MCF 10A (cell line): ENCODE measurements around the gene MAP4K2. TPM values are rescaled to one million over a fixed set of nuclear protein-coding genes. Genes with fewer than 3 reads are reported as not detected.
A peak's percentile ranks its signal among the peaks of the same experiment; 100 is the strongest.

Source experiments
- BruUV-seq: library from RNA; stranded (reverse); fragments of 400-500 nt; replicated peaks from 2 replicates; lab custom pipeline; 2021; lab: Mats Ljungman, UMichigan
- CTCF ChIA-PET: fragments of 300-600 bp; sonication (Branson Sonifier 250); formaldehyde crosslinking; extraction: SDS; loops from one replicate; lab custom pipeline; 2021; ENCODE audit warnings: antibody characterized with exemption, inconsistent platforms; lab: Yijun Ruan, JAX
- POLR2A ChIA-PET: fragments of 300-600, 350-650 bp; sonication (Branson Sonifier 250); formaldehyde crosslinking; extraction: SDS; loops from one replicate; lab custom pipeline; 2020; ENCODE audit warnings: antibody characterized with exemption, inconsistent platforms; lab: Yijun Ruan, JAX
- DNase-seq: peaks from one replicate; pipeline ENCODE4 v3.0.0-alpha.2; 2018; ENCODE audit not compliant: unreplicated experiment
- H3K27ac Mint-ChIP-seq: one replicate; pipeline ENCODE4 v1.8.0; 2022; ENCODE audit warnings: mild to moderate bottlenecking, low read depth, mixed read lengths; ENCODE audit not compliant: unreplicated experiment
- H3K27me3 Mint-ChIP-seq: one replicate; pipeline ENCODE4 v1.8.0; 2022; ENCODE audit warnings: mixed read lengths; ENCODE audit not compliant: insufficient read depth, unreplicated experiment
- H3K36me3 Mint-ChIP-seq: one replicate; pipeline ENCODE4 v1.8.0; 2022; ENCODE audit warnings: mild to moderate bottlenecking, moderate library complexity, mixed read lengths; ENCODE audit not compliant: insufficient read depth, unreplicated experiment
- H3K4me1 Mint-ChIP-seq: one replicate; pipeline ENCODE4 v1.8.0; 2022; ENCODE audit warnings: mixed read lengths; ENCODE audit not compliant: insufficient read depth, unreplicated experiment
- H3K4me3 Mint-ChIP-seq: one replicate; pipeline ENCODE4 v1.8.0; 2022; ENCODE audit warnings: mild to moderate bottlenecking, moderate library complexity, mixed read lengths; ENCODE audit not compliant: unreplicated experiment
- H3K9me3 Mint-ChIP-seq: one replicate; pipeline ENCODE4 v1.8.0; 2022; ENCODE audit warnings: mixed read lengths; ENCODE audit not compliant: unreplicated experiment
- CTCF ChIP-seq: fragments of 200-600 bp; IDR thresholded peaks from one replicate; pipeline ENCODE4 v1.8.0; 2022; ENCODE audit warnings: antibody characterized with exemption, mild to moderate bottlenecking; ENCODE audit not compliant: unreplicated experiment
- intact Hi-C: fragments of 100-400 bp; cut with micrococcal nuclease; formaldehyde crosslinking; loops from 2 replicates; pipeline ENCODE4 v1.14.1; 2022
- total RNA-seq: library from RNA; stranded (reverse); gene quantifications from 2 replicates; pipeline ENCODE4 v1.2.3, GENCODE V29; 2022

The MAP4K2 gene
- total RNA-seq, 1 experiment from 2014 or later: 6.8 TPM

- BruUV-seq: no TSS peak
- POLR2A ChIA-PET: no interaction called here
- no peak overlapping the region for H3K4me3 Mint-ChIP-seq
- H3K9me3 Mint-ChIP-seq: no peaks in the 10 kb centered on the region
- intact Hi-C loops: no loop called here
- CTCF ChIA-PET: interaction anchor here (0.6 to 0.9 kb wide), 2 partner anchors 46 to 63 kb away, joined by 3 read pairs; no protein-coding TSS in a partner anchor
- no peak for DNase-seq
- H3K27me3 Mint-ChIP-seq: no peaks in the 10 kb centered on the region
- no peaks in the 10 kb centered on the region for H3K36me3 Mint-ChIP-seq
- H3K27ac Mint-ChIP-seq: no peak overlapping the region
- H3K4me1 Mint-ChIP-seq: peaks cover 10% of the 10 kb centered on the region
- no peak for TF ChIP-seq CTCF
These were observed 10.8 kb upstream of the MAP4K2 start for GRCh38 chr11:64813826-64814225.

GRCh38 chr11:64810891-64811272, 7.9 kb upstream of the MAP4K2 start:
- Mint-ChIP-seq H3K4me1 (peaks cover 14% of the 10 kb centered on the region), H3K9me3 (no peaks in the 10 kb centered on the region), H3K27ac (peak overlapping the region; percentile 93), H3K4me3 (peak overlapping the region; percentile 99), H3K36me3 (peaks cover 18% of the 10 kb centered on the region), H3K27me3 (no peaks in the 10 kb centered on the region)
- no peak for TF ChIP-seq CTCF
- intact Hi-C loops: loop anchor here (2.0 kb wide), 2 partner anchors 32 kb away; partner anchors contain the start of gene SF1
- CTCF ChIA-PET: interaction anchor here (0.5 to 0.6 kb wide), 2 partner anchors 139 to 143 kb away, joined by 3 to 4 read pairs; no protein-coding TSS in a partner anchor
- no peak for DNase-seq
- BruUV-seq: no TSS peak
- POLR2A ChIA-PET: interaction anchor here (0.6 to 3.6 kb wide), 11 partner anchors 8 to 400 kb away, joined by 3 to 27 read pairs (median 4); partner anchors contain the start of genes SAC3D1 and SF1

- ChIA-PET POLR2A (interaction anchor here (0.6 to 3.6 kb wide), 13 partner anchors 9 to 1479 kb away, joined by 3 to 27 read pairs (median 4); partner anchors contain the start of genes SAC3D1, SF1 and YIF1A), CTCF (interaction anchor here (0.6 to 1.0 kb wide), 4 partner anchors 29 to 465 kb away, joined by 3 to 5 read pairs (median 4); no protein-coding TSS in a partner anchor)
- Mint-ChIP-seq H3K27me3 (no peaks in the 10 kb centered on the region), H3K9me3 (no peaks in the 10 kb centered on the region), H3K4me3 (peak within 1 kb of the TSS; percentile 99), H3K4me1 (peaks cover 10% of the 10 kb centered on the region), H3K36me3 (peaks cover 18% of the 10 kb centered on the region), H3K27ac (peak within 1 kb of the TSS; percentile 93)
- BruUV-seq: no TSS peak
- intact Hi-C loops: loop anchor here (2.0 kb wide), 2 partner anchors 32 kb away; partner anchors contain the start of gene SF1
- no peak for TF ChIP-seq CTCF
- peak; percentile 95 for DNase-seq
These were observed 7.4 kb upstream of the MAP4K2 start, which contains the start of gene MEN1 for GRCh38 chr11:64810271-64810890. TSS of gene MEN1 (minus strand) at chr11:64810551. CDS start at chr11:64810109, 442 bp downstream.

- no TSS peak for BruUV-seq
These were observed 6.8 kb upstream of the MAP4K2 start for GRCh38 chr11:64809781-64810241.

More at GRCh38 chr11:64809781-64810241, 6.8 kb upstream of the MAP4K2 start:
- peak overlapping the region; percentile 93 for H3K27ac Mint-ChIP-seq
- POLR2A ChIA-PET: interaction anchor here (0.6 to 3.6 kb wide), 9 partner anchors 9 to 1479 kb away, joined by 3 to 27 read pairs (median 8); partner anchors contain the start of genes SAC3D1, SF1 and YIF1A
- peak; percentile 50 for DNase-seq
- no peak for TF ChIP-seq CTCF
- intact Hi-C loops: loop anchor here (2.0 kb wide), 2 partner anchors 31 to 33 kb away; partner anchors contain the start of gene SF1
- peaks cover 18% of the 10 kb centered on the region for H3K36me3 Mint-ChIP-seq
- no peaks in the 10 kb centered on the region for H3K27me3 Mint-ChIP-seq
- peaks cover 8% of the 10 kb centered on the region for H3K4me1 Mint-ChIP-seq
- CTCF ChIA-PET: interaction anchor here (0.6 to 1.1 kb wide), 5 partner anchors 25 to 466 kb away, joined by 3 to 5 read pairs (median 3); no protein-coding TSS in a partner anchor
- H3K9me3 Mint-ChIP-seq: no peaks in the 10 kb centered on the region
- peak overlapping the region; percentile 99 for H3K4me3 Mint-ChIP-seq
